SH-SY5Y (cell line): ENCODE results near the gene RIT2.

Experiments used
- GATA2 ChIP-seq: IDR thresholded peaks from 2 replicates; pipeline ENCODE4 v1.6.1; 2011; ENCODE audit warnings: mild to moderate bottlenecking, low read depth, low read length
- GATA3 ChIP-seq: IDR thresholded peaks from 2 replicates; pipeline ENCODE4 v1.6.1; 2011; ENCODE audit warnings: low read depth, mild to moderate bottlenecking, low read length, moderate library complexity

GRCh38 chr18:42941860-42942259 lies 173.6 kb downstream of the RIT2 start:
- TF ChIP-seq GATA3 (no peak), GATA2 (no peak)
